ENCODE results near the gene VWF. TPM values are rescaled to one million over a fixed set of nuclear protein-coding genes. Genes with fewer than 3 reads are reported as not detected.
A peak's percentile ranks its signal among the peaks of the same experiment; 100 is the strongest.
"Not testable (repeated sequence)": the region's sequence is repeated elsewhere in the genome, so short reads cannot be mapped to it uniquely, and the experiment has no call there.

VWF gene
- 100 to 1,000 TPM; 241 to 483 TPM for total RNA-seq
- long read RNA-seq, partial matches to known transcripts: 177 of 192 reads
- long read RNA-seq, other reads (novel, unspliced or antisense): 15 of 192 reads

- ATAC-seq (peak; percentile 62 to 67), DNase-seq (no peak)
- intact Hi-C loops (cut with DNase I): no loop called here
Observed at GRCh38 chr12:6124411-6125309, at the start of gene VWF. Gene VWF, minus strand, starts transcription at chr12:6124670. Its CDS starts 1,474 bp downstream, at chr12:6123196.

GRCh38 chr12:6172862-6173261 lies 48.4 kb upstream of the VWF start:
- DNase-seq (no peak), ATAC-seq (no peak)
- intact Hi-C loops (cut with DNase I): no loop called here

- no peak for ATAC-seq
- DNase-seq: no peak
- intact Hi-C loops (cut with DNase I): no loop called here
Observed at GRCh38 chr12:6172086-6172485, 47.6 kb upstream of the VWF start.

- DNase-seq (peak; percentile 88), ATAC-seq (peak; percentile 52 to 67)
- intact Hi-C loops (cut with DNase I): no loop called here
Observed at GRCh38 chr12:6171409-6172015, 47.0 kb upstream of the VWF start.

- intact Hi-C loops (cut with DNase I): no loop called here
- ATAC-seq: peak; percentile 64 to 92
Observed at GRCh38 chr12:6167327-6168280, 43.1 kb upstream of the VWF start.

GRCh38 chr12:6166808-6167207 lies 42.3 kb upstream of the VWF start:
- intact Hi-C loops (cut with DNase I): no loop called here
- ATAC-seq (no peak), DNase-seq (no peak)

More at GRCh38 chr12:6167327-6168280, 43.1 kb upstream of the VWF start:
- DNase-seq: peak; percentile 78

GRCh38 chr12:6165395-6165794 lies 40.9 kb upstream of the VWF start:
- intact Hi-C loops (cut with DNase I): no loop called here
- DNase-seq (no peak), ATAC-seq (no peak)

- DNase-seq (no peak), ATAC-seq (no peak)
- intact Hi-C loops (cut with DNase I): no loop called here
Observed at GRCh38 chr12:6163416-6164060, 39.1 kb upstream of the VWF start.

- peak; percentile 67 for DNase-seq
- ATAC-seq: peak; percentile 78 to 84
- intact Hi-C loops (cut with DNase I): no loop called here
Observed at GRCh38 chr12:6161124-6161882, 36.8 kb upstream of the VWF start.

GRCh38 chr12:6160049-6160649 lies 35.7 kb upstream of the VWF start:
- intact Hi-C loops (cut with DNase I); ATAC-seq; DNase-seq: not testable (repeated sequence)

- intact Hi-C loops (cut with DNase I); ATAC-seq; DNase-seq: not testable (repeated sequence)
Observed at GRCh38 chr12:6159166-6160011, 34.9 kb upstream of the VWF start.

GRCh38 chr12:6158749-6159148 lies 34.3 kb upstream of the VWF start:
- intact Hi-C loops (cut with DNase I): no loop called here
- no peak for ATAC-seq
- no peak for DNase-seq

GRCh38 chr12:6158255-6158654 lies 33.8 kb upstream of the VWF start:
- intact Hi-C loops (cut with DNase I): no loop called here
- DNase-seq (no peak), ATAC-seq (peak in 1 of 2 donors; percentile 9)

GRCh38 chr12:6157482-6157881 lies 33.0 kb upstream of the VWF start:
- no peak for ATAC-seq
- intact Hi-C loops (cut with DNase I): no loop called here
- no peak for DNase-seq

GRCh38 chr12:6154730-6155459 lies 30.4 kb upstream of the VWF start:
- intact Hi-C loops (cut with DNase I): no loop called here
- DNase-seq: peak; percentile 76
- ATAC-seq: peak; percentile 72 to 82

GRCh38 chr12:6148722-6149121 lies 24.3 kb upstream of the VWF start:
- ATAC-seq; DNase-seq; intact Hi-C loops (cut with DNase I): not testable (repeated sequence)

All from left cardiac atrium (tissue), 4 donors.